Right atrium auricular region (tissue), 2 donors: Measurements from ENCODE around the gene CEMP1. TPM values are rescaled to one million over a fixed set of nuclear protein-coding genes. Genes with fewer than 3 reads are reported as not detected.
A peak's percentile ranks its signal among the peaks of the same experiment; 100 is the strongest.
"Not testable (repeated sequence)": the region's sequence is repeated elsewhere in the genome, so short reads cannot be mapped to it uniquely, and the experiment has no call there.

Experiments
- DNase-seq: peaks from one replicate; pipeline ENCODE4 v3.0.0-alpha.2; 2019; ENCODE audit warnings: low spot score
- H3K27ac ChIP-seq, 2 donors: fragments of 200-600 bp; sonication (generic); 1 replicate in 1 of 2; 2 replicates in 1 of 2; pipeline ENCODE4 v1.5.1; 2016 to 2019
- H3K27me3 ChIP-seq, 2 donors: fragments of 200-600 bp; sonication (generic); one replicate each; pipeline versions ENCODE4 v1.5.1 to v1.6.0; 2017 to 2019
- H3K36me3 ChIP-seq: fragments of 200-600 bp; sonication (generic); one replicate; pipeline ENCODE4 v1.5.1; 2016
- H3K4me1 ChIP-seq, 2 donors: fragments of 200-600 bp; sonication (generic); one replicate each; pipeline versions ENCODE4 v1.5.1 to v1.6.0; 2017 to 2019
- H3K4me3 ChIP-seq, 2 donors: fragments of 200-600 bp; sonication (generic); 1 replicate in 1 of 2; 2 replicates in 1 of 2; pipeline ENCODE4 v1.5.1; 2017 to 2019; ENCODE audit warnings: mild to moderate bottlenecking in 1 of 2, moderate library complexity in 1 of 2
- H3K9me3 ChIP-seq, 2 donors: fragments of 200-600 bp; sonication (generic); one replicate each; pipeline ENCODE4 v1.5.1; 2019
- total RNA-seq, 2 donors: library from RNA; depleted of rRNA; stranded (reverse); fragments of >200 nt; gene quantifications; one replicate each; pipeline ENCODE4 v1.1.0, GENCODE V29; 2016
- TF ChIP-seq, protein P1 (sequence below), 2 donors: fragments of 200-600 bp; sonication (generic); IDR thresholded peaks; one replicate each; pipeline ENCODE4 v1.5.1; 2019; ENCODE audit warnings: antibody characterized with exemption in 2 of 2

Gene CEMP1
- total RNA-seq, 2 donors from 2014 or later = 1.5 TPM; not detected in 1

DNA sequence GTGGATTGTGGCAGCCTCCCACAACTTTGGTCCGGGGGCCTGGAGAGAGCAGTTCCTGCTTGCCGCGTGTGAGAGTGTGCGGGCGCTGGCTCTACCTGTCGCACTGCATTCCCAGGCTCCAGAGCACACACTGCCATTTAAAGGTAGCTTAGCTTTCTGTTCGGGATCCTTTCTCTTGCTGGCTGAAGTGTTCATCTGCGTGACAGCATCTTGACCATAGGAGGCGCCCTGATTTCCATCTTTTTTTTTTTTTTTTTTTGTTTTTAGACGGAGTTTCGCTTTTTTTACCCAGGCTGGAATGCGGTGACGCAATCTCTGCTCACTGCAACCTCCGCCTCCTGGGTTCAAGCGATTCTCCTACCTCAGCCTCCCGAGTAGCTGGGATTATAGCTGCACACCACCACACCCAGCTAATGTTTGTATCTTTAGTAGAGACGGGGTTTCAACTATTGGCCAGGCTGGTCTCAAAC, 20.2 kb upstream of the CEMP1 start:
- H3K9me3 ChIP-seq, H3K27ac ChIP-seq, H3K27me3 ChIP-seq, H3K36me3 ChIP-seq, H3K4me1 ChIP-seq, DNase-seq, H3K4me3 ChIP-seq: not testable (repeated sequence)

GRCh38 chr16:2550283-2550878, 19.2 kb upstream of the CEMP1 start:
- H3K36me3 ChIP-seq, H3K27me3 ChIP-seq, H3K4me3 ChIP-seq, DNase-seq, H3K9me3 ChIP-seq, H3K4me1 ChIP-seq, H3K27ac ChIP-seq: not testable (repeated sequence)

DNA sequence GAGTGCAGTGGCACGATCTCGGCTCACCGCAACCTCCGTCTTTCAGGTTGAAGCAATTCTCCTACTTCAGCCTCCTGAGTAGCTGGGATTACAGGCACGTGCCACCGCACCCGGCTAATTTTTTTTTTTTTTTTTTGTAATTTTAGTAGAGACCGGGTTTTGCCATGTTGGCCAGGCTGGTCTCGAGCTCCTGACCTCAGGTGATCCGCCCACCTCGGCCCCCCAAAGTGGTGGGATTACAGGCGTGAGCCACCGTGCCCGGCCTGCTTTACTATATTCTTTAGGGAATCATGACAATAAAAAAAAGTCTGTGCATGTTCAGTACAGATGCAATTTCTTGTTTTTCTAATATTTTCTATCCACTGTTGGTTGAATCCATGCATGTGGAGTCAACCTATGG, 12.6 kb upstream of the CEMP1 start:
- H3K4me1 ChIP-seq = peaks cover 0 to 37% of the 10 kb centered on the region in 2 donors
- H3K4me3 ChIP-seq, DNase-seq, H3K27me3 ChIP-seq, H3K36me3 ChIP-seq, H3K27ac ChIP-seq, H3K9me3 ChIP-seq: not testable (repeated sequence)

DNA sequence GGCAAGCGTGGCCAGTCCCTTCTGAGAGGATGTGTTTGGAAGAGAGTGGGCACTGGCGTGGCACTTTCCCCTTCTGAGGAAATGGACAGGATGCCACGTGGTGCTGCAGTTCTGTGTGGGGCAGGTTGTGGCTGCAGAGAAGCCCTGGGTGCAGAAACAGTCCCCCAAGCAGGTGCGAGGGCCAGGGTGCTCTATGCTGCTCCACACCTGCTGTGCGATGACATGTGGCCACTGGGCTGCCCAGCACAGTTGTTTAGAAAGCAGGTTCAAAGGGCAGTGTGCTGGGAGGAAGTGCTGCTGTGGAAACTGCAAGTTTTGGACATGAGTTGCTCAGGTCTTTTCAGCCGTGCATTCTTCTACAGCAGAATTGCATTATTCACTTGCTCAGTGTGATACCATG, 10.2 kb upstream of the CEMP1 start:
- not testable (repeated sequence) for H3K4me3 ChIP-seq, H3K9me3 ChIP-seq, H3K27ac ChIP-seq, H3K36me3 ChIP-seq, DNase-seq, H3K27me3 ChIP-seq
- H3K4me1 ChIP-seq = peaks cover 0 to 46% of the 10 kb centered on the region in 2 donors

- H3K36me3 ChIP-seq, H3K4me3 ChIP-seq, H3K9me3 ChIP-seq, H3K27ac ChIP-seq, H3K27me3 ChIP-seq, DNase-seq: not testable (repeated sequence)
- peaks cover 0 to 45% of the 10 kb centered on the region in 2 donors for H3K4me1 ChIP-seq
Observed at GRCh38 chr16:2540912-2541311, 9.7 kb upstream of the CEMP1 start.

- TF ChIP-seq, protein P1, sequence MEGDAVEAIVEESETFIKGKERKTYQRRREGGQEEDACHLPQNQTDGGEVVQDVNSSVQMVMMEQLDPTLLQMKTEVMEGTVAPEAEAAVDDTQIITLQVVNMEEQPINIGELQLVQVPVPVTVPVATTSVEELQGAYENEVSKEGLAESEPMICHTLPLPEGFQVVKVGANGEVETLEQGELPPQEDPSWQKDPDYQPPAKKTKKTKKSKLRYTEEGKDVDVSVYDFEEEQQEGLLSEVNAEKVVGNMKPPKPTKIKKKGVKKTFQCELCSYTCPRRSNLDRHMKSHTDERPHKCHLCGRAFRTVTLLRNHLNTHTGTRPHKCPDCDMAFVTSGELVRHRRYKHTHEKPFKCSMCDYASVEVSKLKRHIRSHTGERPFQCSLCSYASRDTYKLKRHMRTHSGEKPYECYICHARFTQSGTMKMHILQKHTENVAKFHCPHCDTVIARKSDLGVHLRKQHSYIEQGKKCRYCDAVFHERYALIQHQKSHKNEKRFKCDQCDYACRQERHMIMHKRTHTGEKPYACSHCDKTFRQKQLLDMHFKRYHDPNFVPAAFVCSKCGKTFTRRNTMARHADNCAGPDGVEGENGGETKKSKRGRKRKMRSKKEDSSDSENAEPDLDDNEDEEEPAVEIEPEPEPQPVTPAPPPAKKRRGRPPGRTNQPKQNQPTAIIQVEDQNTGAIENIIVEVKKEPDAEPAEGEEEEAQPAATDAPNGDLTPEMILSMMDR (IDR thresholded peaks at IDR 0.05) = peak in 1 of 2 donors; percentile 56
- not testable (repeated sequence) for H3K36me3 ChIP-seq, H3K27me3 ChIP-seq, H3K4me3 ChIP-seq, DNase-seq, H3K9me3 ChIP-seq, H3K27ac ChIP-seq
- peaks cover 0 to 44% of the 10 kb centered on the region in 2 donors for H3K4me1 ChIP-seq
Observed at GRCh38 chr16:2539845-2540458, 8.7 kb upstream of the CEMP1 start.

GRCh38 chr16:2539192-2539844, 8.1 kb upstream of the CEMP1 start:
- not testable (repeated sequence) for H3K9me3 ChIP-seq, H3K36me3 ChIP-seq, H3K27me3 ChIP-seq, DNase-seq, H3K27ac ChIP-seq, H3K4me3 ChIP-seq
- H3K4me1 ChIP-seq = peaks cover 0 to 44% of the 10 kb centered on the region in 2 donors

DNA sequence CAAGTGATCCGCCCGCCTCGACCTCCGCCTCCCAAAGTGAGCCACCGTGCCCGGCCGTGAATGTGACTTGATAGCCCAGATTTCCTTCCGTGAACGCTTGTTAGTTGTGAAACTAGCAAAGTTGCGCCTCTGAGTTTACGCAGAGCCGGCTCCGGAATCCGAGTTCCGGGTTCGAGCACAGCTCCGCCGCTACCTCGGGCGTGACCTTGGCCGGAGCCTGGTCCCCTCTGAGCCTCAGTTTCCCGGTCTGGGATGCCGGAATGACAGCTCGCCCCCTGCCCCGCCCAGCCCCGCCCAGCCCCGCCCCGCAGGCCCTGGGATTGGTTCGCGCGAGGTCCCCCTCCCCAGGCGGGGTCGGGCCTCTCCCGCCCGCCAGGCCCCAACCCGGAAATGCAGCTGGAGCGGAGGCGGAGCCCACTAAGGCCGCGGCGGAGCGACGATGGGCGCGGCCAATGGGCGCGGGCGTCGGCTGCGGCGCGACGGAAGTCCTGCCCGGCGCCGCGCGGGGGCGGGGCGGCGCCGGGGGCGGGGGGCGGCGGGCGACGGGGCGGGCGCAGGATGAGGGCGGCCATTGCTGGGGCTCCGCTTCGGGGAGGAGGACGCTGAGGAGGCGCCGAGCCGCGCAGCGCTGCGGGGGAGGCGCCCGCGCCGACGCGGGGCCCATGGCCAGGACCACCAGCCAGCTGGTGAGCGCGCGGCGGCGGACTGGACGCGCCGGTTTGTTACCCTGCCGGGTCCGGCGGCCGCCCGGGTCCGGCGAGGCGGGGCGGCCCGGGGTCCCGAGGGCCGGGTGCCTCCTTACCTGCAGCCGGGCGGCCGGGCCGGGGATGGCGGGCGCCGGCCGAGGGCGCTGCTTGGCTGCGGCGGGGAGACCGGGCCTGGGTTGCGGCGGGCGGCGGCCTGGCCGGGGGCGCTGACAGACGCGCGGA, 6.5 kb upstream of the CEMP1 start, which contains the start of gene PDPK1:
Gene PDPK1, plus strand, starts transcription at position 571 of the 929 bp plus-strand sequence. Its CDS starts 92 bp downstream, at position 663.
- peaks cover 0 to 46% of the 10 kb centered on the region in 2 donors for H3K4me1 ChIP-seq
- peak within 1 kb of the TSS; percentile 86 for H3K27ac ChIP-seq
- no peaks in the 10 kb centered on the region for H3K9me3 ChIP-seq
- TF ChIP-seq, protein P1 (IDR thresholded peaks at IDR 0.05) = no peak
- peak within 1 kb of the TSS; percentile 61 to 65 for H3K4me3 ChIP-seq
- DNase-seq = peak; percentile 90
- no peaks in the 10 kb centered on the region for H3K27me3 ChIP-seq
- H3K36me3 ChIP-seq = no peaks in the 10 kb centered on the region
